ENCODE results near the gene UBTD1. TPM values are rescaled to one million over a fixed set of nuclear protein-coding genes. Genes with fewer than 3 reads are reported as not detected.
A peak's percentile ranks its signal among the peaks of the same experiment; 100 is the strongest.

Gene UBTD1
- total and polyA plus RNA-seq, 10 donors: 4.5 to 17.6 (median 11.8) TPM

DNA sequence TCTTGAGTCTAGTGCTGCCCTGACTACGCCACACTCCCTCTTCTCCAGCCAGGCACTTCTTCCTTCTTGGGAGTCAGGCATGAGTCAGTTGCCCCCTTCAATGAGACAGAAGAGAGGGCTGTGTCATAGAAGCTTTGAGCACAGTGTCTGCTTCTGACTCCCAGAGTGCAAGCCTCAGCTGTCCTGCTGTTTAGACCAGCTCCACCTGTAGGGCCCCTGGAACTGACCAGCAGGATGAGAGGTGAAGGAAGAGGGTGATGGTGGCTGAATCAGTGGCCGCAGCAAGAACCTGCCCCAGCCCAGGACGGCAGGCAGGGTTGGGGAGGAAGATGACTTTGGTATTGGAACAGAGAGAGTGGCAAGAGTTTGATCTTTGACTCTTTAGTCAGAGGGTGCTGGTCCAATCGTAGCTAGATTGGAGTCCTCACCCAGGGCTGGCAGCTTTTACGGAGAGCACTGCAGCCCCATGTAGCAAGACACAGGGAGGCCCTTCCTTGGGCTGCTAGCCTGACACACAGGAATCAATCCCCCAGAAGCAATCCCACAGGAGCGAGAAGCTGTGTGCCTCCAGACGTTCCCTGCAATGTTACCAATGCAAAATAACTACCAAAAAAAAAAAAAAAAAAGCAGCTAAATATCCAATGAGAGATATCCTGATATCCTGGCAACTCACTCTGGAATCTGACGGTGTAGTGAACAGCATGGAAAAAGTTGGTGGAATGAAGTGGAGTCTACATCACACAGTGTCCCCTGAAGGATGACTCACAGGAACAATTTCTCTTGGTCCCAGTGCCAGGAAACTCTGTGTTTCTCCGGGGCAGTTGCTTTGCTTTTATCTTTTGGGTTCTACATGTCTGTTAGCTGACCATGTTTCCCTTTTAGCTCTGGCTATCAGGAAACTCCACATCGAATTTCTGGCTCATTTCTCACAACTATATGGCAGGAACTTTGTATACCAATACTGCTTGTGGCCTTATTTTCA, 97.7 kb downstream of the UBTD1 start:
- peaks cover 0 to 11% (median 0%) of the 10 kb centered on the region in 6 donors for H3K4me1 ChIP-seq
- 68 to 77% (median 72%) methylated on average over 10 of the region's 10 CpGs for WGBS, 5 donors
- H3K27me3 ChIP-seq (replicated peaks in 1 of 7): no peaks in the 10 kb centered on the region
- H3K36me3 ChIP-seq: no peaks in the 10 kb centered on the region
- TF ChIP-seq POLR2A (IDR thresholded peaks at IDR 0.05) (no peak), POLR2AphosphoS5 (IDR thresholded peaks at IDR 0.05) (peak in 1 of 3 donors; percentile 42)
- TF ChIP-seq, protein P1, sequence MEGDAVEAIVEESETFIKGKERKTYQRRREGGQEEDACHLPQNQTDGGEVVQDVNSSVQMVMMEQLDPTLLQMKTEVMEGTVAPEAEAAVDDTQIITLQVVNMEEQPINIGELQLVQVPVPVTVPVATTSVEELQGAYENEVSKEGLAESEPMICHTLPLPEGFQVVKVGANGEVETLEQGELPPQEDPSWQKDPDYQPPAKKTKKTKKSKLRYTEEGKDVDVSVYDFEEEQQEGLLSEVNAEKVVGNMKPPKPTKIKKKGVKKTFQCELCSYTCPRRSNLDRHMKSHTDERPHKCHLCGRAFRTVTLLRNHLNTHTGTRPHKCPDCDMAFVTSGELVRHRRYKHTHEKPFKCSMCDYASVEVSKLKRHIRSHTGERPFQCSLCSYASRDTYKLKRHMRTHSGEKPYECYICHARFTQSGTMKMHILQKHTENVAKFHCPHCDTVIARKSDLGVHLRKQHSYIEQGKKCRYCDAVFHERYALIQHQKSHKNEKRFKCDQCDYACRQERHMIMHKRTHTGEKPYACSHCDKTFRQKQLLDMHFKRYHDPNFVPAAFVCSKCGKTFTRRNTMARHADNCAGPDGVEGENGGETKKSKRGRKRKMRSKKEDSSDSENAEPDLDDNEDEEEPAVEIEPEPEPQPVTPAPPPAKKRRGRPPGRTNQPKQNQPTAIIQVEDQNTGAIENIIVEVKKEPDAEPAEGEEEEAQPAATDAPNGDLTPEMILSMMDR (IDR thresholded peaks at IDR 0.05 in 8 of 11, conservative IDR thresholded peaks at IDR 0.05 in 3 of 11): no peak
- DNase-seq: no peak
- intact Hi-C loops (cut with DNase I; ENCODE audit: low total_unique reads): no loop called here
- H3K27ac ChIP-seq: peak overlapping the region in 4 of 8 donors; percentile 14 to 58 (median 32)
- no peak overlapping the region for H3K4me3 ChIP-seq
- no peaks in the 10 kb centered on the region for H3K9me3 ChIP-seq

- H3K4me3 ChIP-seq: no peak overlapping the region
- H3K27ac ChIP-seq: no peak overlapping the region
- H3K27me3 ChIP-seq (replicated peaks in 1 of 7): no peaks in the 10 kb centered on the region
- no peaks in the 10 kb centered on the region for H3K36me3 ChIP-seq
- no peaks in the 10 kb centered on the region for H3K9me3 ChIP-seq
- TF ChIP-seq, protein P1 (IDR thresholded peaks at IDR 0.05 in 8 of 11, conservative IDR thresholded peaks at IDR 0.05 in 3 of 11): no peak
- TF ChIP-seq POLR2AphosphoS5 (IDR thresholded peaks at IDR 0.05): no peak
- TF ChIP-seq POLR2A (IDR thresholded peaks at IDR 0.05): no peak
- peaks cover 0 to 11% (median 0%) of the 10 kb centered on the region in 6 donors for H3K4me1 ChIP-seq
- 78 to 97% (median 83%) methylated on average over 2 of the region's 2 CpGs for WGBS, 5 donors
- no peak for DNase-seq
- intact Hi-C loops (cut with DNase I; ENCODE audit: low total_unique reads): no loop called here
These were observed 99.1 kb downstream of the UBTD1 start for GRCh38 chr10:97597778-97598177.

DNA sequence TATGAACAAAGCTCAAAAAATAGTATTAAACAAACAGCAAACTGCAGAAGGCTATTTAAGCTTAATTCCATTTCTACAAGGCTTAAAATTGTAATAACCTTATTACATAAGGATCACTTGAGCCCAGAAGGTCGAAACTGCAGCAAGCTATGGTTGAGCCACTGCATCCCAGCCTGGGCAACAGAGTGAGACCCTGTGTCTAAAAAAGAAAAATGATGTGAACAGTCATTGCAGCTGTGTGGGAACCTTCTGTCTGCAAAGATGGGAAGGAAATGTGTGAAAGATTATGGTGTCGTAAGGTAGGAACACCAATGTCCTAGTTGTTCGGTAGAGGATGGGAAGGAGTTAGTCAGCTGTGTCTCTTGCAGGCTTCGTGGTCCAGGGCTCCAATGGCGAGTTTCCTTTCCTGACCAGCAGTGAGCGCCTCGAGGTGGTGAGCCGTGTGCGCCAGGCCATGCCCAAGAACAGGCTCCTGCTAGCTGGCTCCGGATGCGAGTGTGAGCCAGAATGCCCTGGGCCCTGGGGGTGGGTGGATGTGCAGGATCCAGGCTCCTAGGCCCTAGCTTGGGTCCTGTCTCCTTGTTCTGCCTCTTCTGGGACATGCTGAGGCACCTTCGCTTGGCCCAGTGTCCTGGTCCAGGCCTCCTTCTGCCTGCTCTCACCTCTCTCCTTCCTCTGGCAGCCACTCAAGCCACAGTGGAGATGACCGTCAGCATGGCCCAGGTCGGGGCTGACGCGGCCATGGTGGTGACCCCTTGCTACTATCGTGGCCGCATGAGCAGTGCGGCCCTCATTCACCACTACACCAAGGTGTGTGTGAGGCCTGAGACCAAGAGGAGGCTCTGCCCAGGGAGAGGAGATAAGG, 99.9 kb downstream of the UBTD1 start:
- Histone ChIP-seq H3K9me3 (no peaks in the 10 kb centered on the region), H3K27me3 (replicated peaks in 1 of 7) (no peaks in the 10 kb centered on the region), H3K4me3 (no peak overlapping the region), H3K27ac (no peak overlapping the region), H3K36me3 (no peaks in the 10 kb centered on the region), H3K4me1 (peaks cover 0 to 11% (median 0%) of the 10 kb centered on the region in 6 donors)
- 79 to 92% (median 83%) methylated on average over 16 to 19 of the region's 19 CpGs for WGBS, 5 donors
- TF ChIP-seq POLR2A (IDR thresholded peaks at IDR 0.05) (no peak), POLR2AphosphoS5 (IDR thresholded peaks at IDR 0.05) (no peak)
- TF ChIP-seq, protein P1 (IDR thresholded peaks at IDR 0.05 in 8 of 11, conservative IDR thresholded peaks at IDR 0.05 in 3 of 11): no peak
- intact Hi-C loops (cut with DNase I; ENCODE audit: low total_unique reads): no loop called here
- DNase-seq: no peak

Data from spleen (tissue), 11 donors.